BJ (cell line): ENCODE measurements around the gene CTNNA2. TPM values are rescaled to one million over a fixed set of nuclear protein-coding genes. Genes with fewer than 3 reads are reported as not detected.

ENCODE experiments used
- CTCF ChIA-PET: fragments of 350-600 bp; formaldehyde crosslinking; extraction: SDS; loops from one replicate; lab custom pipeline; 2021; ENCODE audit warnings: antibody characterized with exemption, inconsistent platforms; lab: Yijun Ruan, JAX
- POLR2A ChIA-PET: fragments of 300-600 bp; sonication (Branson Sonifier 250); formaldehyde crosslinking; extraction: SDS; loops from one replicate; lab custom pipeline; 2021; ENCODE audit warnings: antibody characterized with exemption; lab: Charles Lee
- DNase-seq: peaks from one replicate; pipeline ENCODE4 v3.0.0-alpha.2; 2011; ENCODE audit warnings: low read depth
- H3K27me3 ChIP-seq: 2 replicates; pipeline ENCODE4 v1.6.0; 2011; ENCODE audit warnings: low read length; ENCODE audit not compliant: control insufficient read depth, insufficient read depth
- H3K36me3 ChIP-seq: 2 replicates; pipeline ENCODE4 v1.5.1; 2011; ENCODE audit warnings: low read length; ENCODE audit not compliant: control insufficient read depth, insufficient read depth
- H3K4me3 ChIP-seq: 2 replicates; pipeline ENCODE4 v1.5.1; 2011; ENCODE audit warnings: low read depth, mild to moderate bottlenecking, control low read depth, low read length
- CTCF ChIP-seq: IDR thresholded peaks from 2 replicates; pipeline ENCODE4 v1.5.1; 2011; ENCODE audit warnings: low read depth, mild to moderate bottlenecking, control low read depth, inconsistent platforms, low read length, moderate library complexity; ENCODE audit not compliant: insufficient read depth
- polyA plus RNA-seq: library from polyadenylated mRNA; depleted of rRNA; stranded (reverse); fragments of >200 nt; gene quantifications from 2 replicates; pipeline ENCODE4 v1.2.3, GENCODE V29; 2011

The CTNNA2 gene
- polyA plus RNA-seq, 1 experiment = not detected

- POLR2A ChIA-PET = no interaction called here
- H3K27me3 ChIP-seq = peaks cover 6% of the 10 kb centered on the region
- no peak overlapping the region for H3K4me3 ChIP-seq
- no peak for TF ChIP-seq CTCF
- CTCF ChIA-PET = interaction anchor here (0.7 kb wide), 1 partner anchor 33 kb away, joined by 3 read pairs; no protein-coding TSS in a partner anchor
- no peaks in the 10 kb centered on the region for H3K36me3 ChIP-seq
- no peak for DNase-seq
Observed at GRCh38 chr2:80040226-80040625, 527.4 kb downstream of the CTNNA2 start.

- no peak for TF ChIP-seq CTCF
- Histone ChIP-seq H3K4me3 (no peak overlapping the region), H3K36me3 (no peaks in the 10 kb centered on the region), H3K27me3 (0 out of 2 replicates have a peak, but pooled peaks cover 2% of the 10 kb centered on the region)
- POLR2A ChIA-PET = no interaction called here
- DNase-seq = no peak
- CTCF ChIA-PET = no interaction called here
Observed at GRCh38 chr2:80042635-80043034, 529.8 kb downstream of the CTNNA2 start.

- no peak for TF ChIP-seq CTCF
- CTCF ChIA-PET = no interaction called here
- H3K4me3 ChIP-seq = no peak overlapping the region
- no peak for DNase-seq
- POLR2A ChIA-PET = no interaction called here
- no peaks in the 10 kb centered on the region for H3K36me3 ChIP-seq
- no peaks in the 10 kb centered on the region for H3K27me3 ChIP-seq
Observed at GRCh38 chr2:80048296-80048695, 535.4 kb downstream of the CTNNA2 start.

GRCh38 chr2:80050246-80050645 lies 537.4 kb downstream of the CTNNA2 start:
- Histone ChIP-seq H3K27me3 (no peaks in the 10 kb centered on the region), H3K4me3 (no peak overlapping the region), H3K36me3 (no peaks in the 10 kb centered on the region)
- no peak for DNase-seq
- ChIA-PET POLR2A (no interaction called here), CTCF (interaction anchor here (0.7 to 0.8 kb wide), 2 partner anchors 23 to 24 kb away, joined by 3 read pairs; no protein-coding TSS in a partner anchor)
- no peak for TF ChIP-seq CTCF

GRCh38 chr2:80053522-80054345 lies 540.9 kb downstream of the CTNNA2 start:
- Histone ChIP-seq H3K4me3 (no peak overlapping the region), H3K27me3 (no peaks in the 10 kb centered on the region), H3K36me3 (no peaks in the 10 kb centered on the region)
- no peak for TF ChIP-seq CTCF
- ChIA-PET POLR2A (no interaction called here), CTCF (no interaction called here)
- no peak for DNase-seq
